K562 (cell line): ENCODE results near the gene G6PC3. TPM values are rescaled to one million over a fixed set of nuclear protein-coding genes. Genes with fewer than 3 reads are reported as not detected.

Experiments used
- ADNP ChIP-seq: fragments of 200-800 bp; sonication (Bioruptor generic); IDR thresholded peaks from 2 replicates; pipeline ENCODE4 v1.6.1; 2016; ENCODE audit warnings: missing genetic modification characterization, missing compliant biosample characterization
- BMI1 ChIP-seq: fragments of 150-350 bp; IDR thresholded peaks from 2 replicates; pipeline ENCODE4 v1.6.1; 2014; ENCODE audit warnings: low read length
- CXXC5 ChIP-seq: fragments of 250-450 bp; sonication (Bioruptor Pico); IDR thresholded peaks from 2 replicates; pipeline ENCODE4 v1.8.0; 2022; ENCODE audit warnings: inconsistent platforms, mild to moderate bottlenecking, moderate library complexity
- KHSRP ChIP-seq: fragments of 450-650 bp; IDR thresholded peaks from 2 replicates; pipeline ENCODE4 v1.6.1; 2017
- PHB ChIP-seq: fragments of 250-450 bp; sonication (Bioruptor Pico); IDR thresholded peaks from 2 replicates; pipeline ENCODE4 v1.5.0; 2021
- SMAD4 ChIP-seq: fragments of 250-450 bp; sonication (Bioruptor Pico); conservative IDR thresholded peaks from 2 replicates; pipeline ENCODE4 v1.8.0; 2021; ENCODE audit warnings: inconsistent platforms, mild to moderate bottlenecking, moderate library complexity
- SP1 ChIP-seq: sonication (generic); formaldehyde crosslinking; IDR thresholded peaks from 2 replicates; pipeline ENCODE4 v1.8.1; 2022; ENCODE audit warnings: mild to moderate bottlenecking, missing genetic modification reagents
- TCF3 ChIP-seq: sonication (generic); formaldehyde crosslinking; IDR thresholded peaks from 2 replicates; pipeline ENCODE4 v1.4.0; 2020; ENCODE audit warnings: mild to moderate bottlenecking, missing genetic modification reagents
- ZNF408 ChIP-seq: fragments of 250-450 bp; sonication (Bioruptor Pico); IDR thresholded peaks from 2 replicates; pipeline ENCODE4 v1.4.0; 2020; ENCODE audit warnings: low read depth, mild to moderate bottlenecking, moderate library complexity
- ZNF76 ChIP-seq: fragments of 250-450 bp; sonication (Bioruptor Pico); IDR thresholded peaks from 2 replicates; pipeline ENCODE4 v1.4.0; 2020; ENCODE audit warnings: mild to moderate bottlenecking, moderate library complexity, borderline replicate concordance
- polyA plus RNA-seq, 8 experiments: library from polyadenylated mRNA; depleted of rRNA in 4 of 8; stranded (reverse) in 5 of 8; unstranded in 3 of 8; fragments of >200 nt; fragmentation: Nextera tagmentation in 2 of 8; fragmentation: Illumina TruSeq in 1 of 8; extraction: Ambion mirVana in 2 of 8; extraction: Trizol in 1 of 8; gene quantifications; 2 replicates each; pipeline versions ENCODE4 v1.2.1 to v1.2.3, GENCODE V29; 2011 to 2014; ENCODE audit warnings: inconsistent platforms in 1 of 8, missing spikeins in 1 of 8
- total RNA-seq, 7 experiments: library from RNA; depleted of rRNA in 6 of 7; stranded (reverse); fragments of >200 nt in 6 of 7; fragmentation: Illumina TruSeq in 2 of 7; extraction: Trizol in 2 of 7; gene quantifications; 2 replicates each; pipeline versions ENCODE4 v1.2.1 to v1.2.3, GENCODE V29; 2011 to 2021; ENCODE audit warnings: low replicate concordance in 1 of 7
- TF ChIP-seq, protein P1 (sequence below): fragments of 250-450 bp; sonication (Bioruptor Pico); IDR thresholded peaks from 2 replicates; pipeline ENCODE4 v1.4.0; 2020; ENCODE audit warnings: mild to moderate bottlenecking, moderate library complexity
- TF ChIP-seq, protein P2 (sequence below): conservative IDR thresholded peaks from 2 replicates; pipeline ENCODE4 v1.6.1; 2011; ENCODE audit warnings: low read depth, mild to moderate bottlenecking, low read length; ENCODE audit not compliant: control insufficient read depth
- TF ChIP-seq, protein P3 (sequence below): fragments of 250-450 bp; sonication (Bioruptor Pico); IDR thresholded peaks from 2 replicates; pipeline ENCODE4 v1.5.0; 2021
- TF ChIP-seq, protein P4 (sequence below), 2 experiments: IDR thresholded peaks in 1 of 2; conservative IDR thresholded peaks in 1 of 2; 2 replicates each; pipeline ENCODE4 v1.6.1; 2016; ENCODE audit warnings: low read depth in 2 of 2, mild to moderate bottlenecking in 1 of 2, missing compliant biosample characterization in 1 of 2, missing genetic modification characterization in 1 of 2, moderate library complexity in 1 of 2
- TF ChIP-seq, protein P5 (sequence below), 2 experiments: fragments of 450-650 bp in 1 of 2; IDR thresholded peaks; 2 replicates each; pipeline ENCODE4 v1.6.1; 2011 to 2017; ENCODE audit warnings: low read depth in 2 of 2, antibody characterized with exemption in 1 of 2, borderline replicate concordance in 1 of 2, low read length in 1 of 2, mild to moderate bottlenecking in 1 of 2, mixed read lengths in 1 of 2; ENCODE audit not compliant: control insufficient read depth in 1 of 2

Gene G6PC3
- total and polyA plus RNA-seq, 9 of the 15 experiments (the other 6 are each of a cell fraction or from before 2014, with no cell fraction given): 10.4 to 57.8 (median 31.1) TPM

DNA sequence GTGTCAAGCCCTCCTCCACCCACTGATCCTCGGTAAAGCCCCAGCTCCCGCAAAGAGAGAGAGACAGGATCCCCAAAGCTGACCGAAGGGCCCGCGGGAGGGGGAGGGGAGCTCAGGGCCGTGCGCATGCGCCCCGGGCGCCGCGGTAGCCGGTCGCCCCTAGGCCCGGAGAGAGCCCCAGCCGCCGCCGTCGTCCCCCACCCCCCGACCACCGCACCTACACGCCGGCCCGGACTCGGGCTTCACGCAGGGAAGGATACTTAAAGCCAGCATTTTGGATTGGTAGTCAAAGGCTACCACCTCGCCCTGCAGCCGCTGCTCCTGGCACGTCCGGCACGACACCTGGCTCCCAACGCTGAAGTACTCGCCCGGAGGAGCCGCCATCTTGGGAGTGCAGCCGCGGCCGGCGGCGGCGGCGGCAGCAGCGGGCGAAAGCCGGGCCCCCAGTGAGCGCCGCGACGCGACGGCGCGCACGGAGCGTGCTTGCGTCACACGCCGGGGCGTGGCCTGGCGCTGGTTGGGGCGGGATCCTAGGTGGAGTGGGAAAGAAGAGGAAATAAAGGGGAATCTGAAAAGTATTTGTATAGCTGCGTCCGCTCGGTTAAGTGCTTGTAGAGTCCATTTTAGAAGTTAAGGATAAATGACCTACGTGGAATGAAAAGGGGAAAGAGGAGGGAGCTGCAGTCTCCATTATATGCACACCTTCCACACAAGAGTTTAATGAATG, 4.2 kb upstream of the G6PC3 start, which contains the start of gene LSM12 (continued):
- TF ChIP-seq, protein P1, sequence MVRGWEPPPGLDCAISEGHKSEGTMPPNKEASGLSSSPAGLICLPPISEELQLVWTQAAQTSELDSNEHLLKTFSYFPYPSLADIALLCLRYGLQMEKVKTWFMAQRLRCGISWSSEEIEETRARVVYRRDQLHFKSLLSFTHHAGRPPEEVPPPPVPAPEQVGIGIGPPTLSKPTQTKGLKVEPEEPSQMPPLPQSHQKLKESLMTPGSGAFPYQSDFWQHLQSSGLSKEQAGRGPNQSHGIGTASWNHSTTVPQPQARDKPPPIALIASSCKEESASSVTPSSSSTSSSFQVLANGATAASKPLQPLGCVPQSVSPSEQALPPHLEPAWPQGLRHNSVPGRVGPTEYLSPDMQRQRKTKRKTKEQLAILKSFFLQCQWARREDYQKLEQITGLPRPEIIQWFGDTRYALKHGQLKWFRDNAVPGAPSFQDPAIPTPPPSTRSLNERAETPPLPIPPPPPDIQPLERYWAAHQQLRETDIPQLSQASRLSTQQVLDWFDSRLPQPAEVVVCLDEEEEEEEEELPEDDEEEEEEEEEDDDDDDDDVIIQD (CRISPR knock-in tag): no peak
- peak; percentile 94 for TF ChIP-seq CXXC5
- no peak for TF ChIP-seq BMI1
- TF ChIP-seq, protein P2, sequence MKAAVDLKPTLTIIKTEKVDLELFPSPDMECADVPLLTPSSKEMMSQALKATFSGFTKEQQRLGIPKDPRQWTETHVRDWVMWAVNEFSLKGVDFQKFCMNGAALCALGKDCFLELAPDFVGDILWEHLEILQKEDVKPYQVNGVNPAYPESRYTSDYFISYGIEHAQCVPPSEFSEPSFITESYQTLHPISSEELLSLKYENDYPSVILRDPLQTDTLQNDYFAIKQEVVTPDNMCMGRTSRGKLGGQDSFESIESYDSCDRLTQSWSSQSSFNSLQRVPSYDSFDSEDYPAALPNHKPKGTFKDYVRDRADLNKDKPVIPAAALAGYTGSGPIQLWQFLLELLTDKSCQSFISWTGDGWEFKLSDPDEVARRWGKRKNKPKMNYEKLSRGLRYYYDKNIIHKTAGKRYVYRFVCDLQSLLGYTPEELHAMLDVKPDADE: 0 out of 2 replicates have a peak, but pooled peaks have one; percentile 36
- TF ChIP-seq TCF3: no peak
- TF ChIP-seq ADNP: no peak
- TF ChIP-seq PHB (CRISPR knock-in tag): no peak
- peak; percentile 10; the same call in 1 of the 2 replicates for TF ChIP-seq SP1 (CRISPR knock-in tag)
- peak; percentile 59; the same call in 1 of the 2 replicates for TF ChIP-seq SMAD4 (CRISPR knock-in tag)
- TF ChIP-seq KHSRP: no peak
- TF ChIP-seq, protein P3, sequence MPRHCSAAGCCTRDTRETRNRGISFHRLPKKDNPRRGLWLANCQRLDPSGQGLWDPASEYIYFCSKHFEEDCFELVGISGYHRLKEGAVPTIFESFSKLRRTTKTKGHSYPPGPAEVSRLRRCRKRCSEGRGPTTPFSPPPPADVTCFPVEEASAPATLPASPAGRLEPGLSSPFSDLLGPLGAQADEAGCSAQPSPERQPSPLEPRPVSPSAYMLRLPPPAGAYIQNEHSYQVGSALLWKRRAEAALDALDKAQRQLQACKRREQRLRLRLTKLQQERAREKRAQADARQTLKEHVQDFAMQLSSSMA (CRISPR knock-in tag): no peak
- TF ChIP-seq ZNF408 (CRISPR knock-in tag): no peak
- no peak for TF ChIP-seq ZNF76 (CRISPR knock-in tag)
- TF ChIP-seq, protein P4, sequence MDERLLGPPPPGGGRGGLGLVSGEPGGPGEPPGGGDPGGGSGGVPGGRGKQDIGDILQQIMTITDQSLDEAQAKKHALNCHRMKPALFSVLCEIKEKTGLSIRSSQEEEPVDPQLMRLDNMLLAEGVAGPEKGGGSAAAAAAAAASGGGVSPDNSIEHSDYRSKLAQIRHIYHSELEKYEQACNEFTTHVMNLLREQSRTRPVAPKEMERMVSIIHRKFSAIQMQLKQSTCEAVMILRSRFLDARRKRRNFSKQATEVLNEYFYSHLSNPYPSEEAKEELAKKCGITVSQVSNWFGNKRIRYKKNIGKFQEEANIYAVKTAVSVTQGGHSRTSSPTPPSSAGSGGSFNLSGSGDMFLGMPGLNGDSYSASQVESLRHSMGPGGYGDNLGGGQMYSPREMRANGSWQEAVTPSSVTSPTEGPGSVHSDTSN (CRISPR knock-in tag; IDR thresholded peaks at IDR 0.05; ENCODE audit: low read depth): no peak
- TF ChIP-seq, protein P4 (tag; conservative IDR thresholded peaks at IDR 0.05; ENCODE audit: low read depth): no peak
- TF ChIP-seq, protein P5, sequence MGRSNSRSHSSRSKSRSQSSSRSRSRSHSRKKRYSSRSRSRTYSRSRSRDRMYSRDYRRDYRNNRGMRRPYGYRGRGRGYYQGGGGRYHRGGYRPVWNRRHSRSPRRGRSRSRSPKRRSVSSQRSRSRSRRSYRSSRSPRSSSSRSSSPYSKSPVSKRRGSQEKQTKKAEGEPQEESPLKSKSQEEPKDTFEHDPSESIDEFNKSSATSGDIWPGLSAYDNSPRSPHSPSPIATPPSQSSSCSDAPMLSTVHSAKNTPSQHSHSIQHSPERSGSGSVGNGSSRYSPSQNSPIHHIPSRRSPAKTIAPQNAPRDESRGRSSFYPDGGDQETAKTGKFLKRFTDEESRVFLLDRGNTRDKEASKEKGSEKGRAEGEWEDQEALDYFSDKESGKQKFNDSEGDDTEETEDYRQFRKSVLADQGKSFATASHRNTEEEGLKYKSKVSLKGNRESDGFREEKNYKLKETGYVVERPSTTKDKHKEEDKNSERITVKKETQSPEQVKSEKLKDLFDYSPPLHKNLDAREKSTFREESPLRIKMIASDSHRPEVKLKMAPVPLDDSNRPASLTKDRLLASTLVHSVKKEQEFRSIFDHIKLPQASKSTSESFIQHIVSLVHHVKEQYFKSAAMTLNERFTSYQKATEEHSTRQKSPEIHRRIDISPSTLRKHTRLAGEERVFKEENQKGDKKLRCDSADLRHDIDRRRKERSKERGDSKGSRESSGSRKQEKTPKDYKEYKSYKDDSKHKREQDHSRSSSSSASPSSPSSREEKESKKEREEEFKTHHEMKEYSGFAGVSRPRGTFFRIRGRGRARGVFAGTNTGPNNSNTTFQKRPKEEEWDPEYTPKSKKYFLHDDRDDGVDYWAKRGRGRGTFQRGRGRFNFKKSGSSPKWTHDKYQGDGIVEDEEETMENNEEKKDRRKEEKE (IDR thresholded peaks at IDR 0.05; ENCODE audit: borderline replicate concordance in 1 of 2, control insufficient read depth in 1 of 2, low read depth in 2 of 2, low read length in 1 of 2): no peak
